Keratinocyte (primary cell): ENCODE measurements around the gene GALNS. TPM values are rescaled to one million over a fixed set of nuclear protein-coding genes. Genes with fewer than 3 reads are reported as not detected.

Experiments used
- DNase-seq: peaks from one replicate; pipeline ENCODE4 v3.0.0-alpha.2; 2011; ENCODE audit warnings: low read depth, missing footprints, low spot score
- FAIRE-seq: peaks from 2 replicates; lab custom pipeline; 2011; peaks lifted over from hg19 to GRCh38; lab: Jason Lieb, UNC
- H2AFZ ChIP-seq: 2 replicates; pipeline ENCODE4 v1.6.0; 2012; ENCODE audit warnings: low read length, control low read depth, inconsistent platforms; ENCODE audit not compliant: control insufficient read depth
- H3K27ac ChIP-seq: 2 replicates; pipeline ENCODE4 v1.5.1; 2011; ENCODE audit warnings: low read length; ENCODE audit not compliant: control insufficient read depth, insufficient read depth
- H3K27me3 ChIP-seq: 3 replicates; pipeline ENCODE4 v1.6.0; 2011; ENCODE audit warnings: low read length; ENCODE audit not compliant: control insufficient read depth, insufficient read depth; ENCODE audit errors: extremely low read depth
- H3K36me3 ChIP-seq, 2 experiments: 2 replicates in 1 of 2; 3 replicates in 1 of 2; pipeline ENCODE4 v1.5.1; 2011; ENCODE audit warnings: low read length in 2 of 2, mild to moderate bottlenecking in 1 of 2; ENCODE audit not compliant: control insufficient read depth in 2 of 2, insufficient read depth in 2 of 2; ENCODE audit errors: extremely low read depth in 1 of 2
- H3K4me1 ChIP-seq: 3 replicates; pipeline ENCODE4 v1.5.1; 2011; ENCODE audit warnings: low read length; ENCODE audit not compliant: control insufficient read depth, insufficient read depth; ENCODE audit errors: extremely low read depth
- H3K4me2 ChIP-seq: 3 replicates; pipeline ENCODE4 v1.6.0; 2011; ENCODE audit warnings: low read depth, low read length; ENCODE audit not compliant: control insufficient read depth, insufficient read depth; ENCODE audit errors: extremely low read depth
- H3K4me3 ChIP-seq, 3 experiments: fragments of 200-600 bp in 1 of 3; sonication (generic) in 1 of 3; 2 replicates in 2 of 3; 3 replicates in 1 of 3; pipeline ENCODE4 v1.5.1; 2011 to 2016; ENCODE audit warnings: low read length in 3 of 3, mild to moderate bottlenecking in 3 of 3, control low read depth in 2 of 3, inconsistent platforms in 1 of 3, low read depth in 1 of 3, mixed read lengths in 1 of 3, mixed run types in 1 of 3, moderate library complexity in 1 of 3; ENCODE audit not compliant: control insufficient read depth in 2 of 3, insufficient read depth in 2 of 3; ENCODE audit errors: extremely low read depth in 1 of 3
- H3K79me2 ChIP-seq: 2 replicates; pipeline ENCODE4 v1.6.0; 2012; ENCODE audit warnings: low read length; ENCODE audit not compliant: control insufficient read depth, insufficient read depth
- H3K9ac ChIP-seq: 3 replicates; pipeline ENCODE4 v1.6.0; 2011; ENCODE audit warnings: low read length; ENCODE audit not compliant: control insufficient read depth, insufficient read depth; ENCODE audit errors: extremely low read depth
- H3K9me1 ChIP-seq: 3 replicates; pipeline ENCODE4 v1.6.0; 2011; ENCODE audit warnings: low read length; ENCODE audit not compliant: control insufficient read depth, insufficient read depth; ENCODE audit errors: extremely low read depth
- H3K9me3 ChIP-seq: 2 replicates; pipeline ENCODE4 v1.5.1; 2012; ENCODE audit warnings: low read depth, low read length; ENCODE audit not compliant: control insufficient read depth
- H4K20me1 ChIP-seq: 3 replicates; pipeline ENCODE4 v1.6.0; 2011; ENCODE audit warnings: low read length; ENCODE audit not compliant: control insufficient read depth, insufficient read depth; ENCODE audit errors: extremely low read depth
- EZH2 ChIP-seq: IDR thresholded peaks from one replicate; pipeline ENCODE4 v1.6.1; 2012; ENCODE audit warnings: inconsistent platforms, mild to moderate bottlenecking, low read length, moderate library complexity
- dilution Hi-C: fragments of 300-500 bp; cut with MboI; formaldehyde crosslinking; loops from one replicate; pipeline ENCODE4 v1.7.0; 2020; ENCODE audit warnings: low sequenced_read_pairs; ENCODE audit not compliant: extremely low pct_ligation_motif_present
- polyA plus RNA-seq, 5 experiments: library from polyadenylated mRNA; depleted of rRNA in 3 of 5; stranded (reverse) in 3 of 5; stranded (forward) in 1 of 5; unstranded in 1 of 5; fragments of >200 nt; gene quantifications; 1 replicate in 1 of 5; 2 replicates in 3 of 5; 3 replicates in 1 of 5; pipeline versions ENCODE4 v1.2.1 to v1.2.3, GENCODE V29; 2011 to 2012; ENCODE audit warnings: missing spikeins in 2 of 5, low read depth in 1 of 5, low replicate concordance in 1 of 5
- TF ChIP-seq, protein P1 (sequence below), 3 experiments: IDR thresholded peaks in 1 of 3; conservative IDR thresholded peaks in 1 of 3; optimal IDR thresholded peaks in 1 of 3; 2 replicates in 2 of 3; 3 replicates in 1 of 3; pipeline versions ENCODE3 to v1.5.1; 2011; ENCODE audit warnings: low read length in 3 of 3, mild to moderate bottlenecking in 3 of 3, moderate library complexity in 2 of 3, control low read depth in 1 of 3, inconsistent platforms in 1 of 3; ENCODE audit not compliant: insufficient read depth in 2 of 3; ENCODE audit errors: extremely low read depth in 1 of 3

Gene GALNS
- polyA plus RNA-seq, 1 donor (not counting 4 experiments of a cell fraction or from before 2014, with no cell fraction given), result 8.3 TPM

DNA sequence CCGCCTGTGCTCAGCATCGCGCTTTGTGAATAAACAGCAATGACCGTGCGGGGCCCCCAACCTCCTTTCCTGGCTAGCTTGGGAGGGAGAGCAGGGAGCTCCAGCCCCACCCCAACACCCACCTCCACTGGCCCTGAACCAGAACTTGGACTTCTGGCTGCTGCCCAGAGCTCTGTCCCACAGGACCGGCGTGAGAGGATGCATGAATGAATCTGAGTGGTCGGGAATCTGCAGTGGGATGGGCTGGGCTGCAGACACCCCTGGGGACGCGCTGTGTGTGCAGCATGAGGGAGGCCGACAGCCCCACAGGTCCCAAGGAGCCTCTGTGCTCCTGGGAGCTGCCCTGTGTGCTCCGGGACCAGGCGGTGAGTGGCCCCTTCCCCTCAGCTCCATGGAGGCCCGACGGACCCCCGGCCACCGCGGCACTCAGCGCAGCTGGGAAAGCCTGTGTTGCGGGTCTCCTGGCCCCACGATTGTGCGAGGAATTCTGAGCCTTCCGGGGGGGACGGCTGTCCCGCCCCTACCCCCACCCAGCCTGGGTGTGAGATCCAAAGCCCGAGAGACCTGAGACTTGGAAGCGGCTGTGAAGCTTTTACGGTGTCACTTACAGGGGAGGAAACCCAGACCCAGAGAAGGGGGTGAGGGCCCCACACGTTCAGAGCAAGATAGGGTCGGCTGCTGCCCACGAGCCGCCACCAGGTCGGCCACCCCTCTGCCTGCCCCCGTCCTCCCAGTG, 77.2 kb downstream of the GALNS start:
- Histone ChIP-seq H3K4me1 (peaks cover 35% of the 10 kb centered on the region), H3K9me1 (no peaks in the 10 kb centered on the region), H3K79me2 (peaks cover 97% of the 10 kb centered on the region), H2AFZ (no peak overlapping the region), H4K20me1 (peaks cover 47% of the 10 kb centered on the region), H3K4me3 (no peak overlapping the region), H3K27me3 (no peaks in the 10 kb centered on the region), H3K4me2 (no peak overlapping the region), H3K9ac (no peak overlapping the region), H3K27ac (no peak overlapping the region), H3K36me3 (peaks cover 14 to 19% of the 10 kb centered on the region in 2 experiments), H3K9me3 (no peaks in the 10 kb centered on the region)
- dilution Hi-C loops, result no loop called here
- TF ChIP-seq, protein P1, sequence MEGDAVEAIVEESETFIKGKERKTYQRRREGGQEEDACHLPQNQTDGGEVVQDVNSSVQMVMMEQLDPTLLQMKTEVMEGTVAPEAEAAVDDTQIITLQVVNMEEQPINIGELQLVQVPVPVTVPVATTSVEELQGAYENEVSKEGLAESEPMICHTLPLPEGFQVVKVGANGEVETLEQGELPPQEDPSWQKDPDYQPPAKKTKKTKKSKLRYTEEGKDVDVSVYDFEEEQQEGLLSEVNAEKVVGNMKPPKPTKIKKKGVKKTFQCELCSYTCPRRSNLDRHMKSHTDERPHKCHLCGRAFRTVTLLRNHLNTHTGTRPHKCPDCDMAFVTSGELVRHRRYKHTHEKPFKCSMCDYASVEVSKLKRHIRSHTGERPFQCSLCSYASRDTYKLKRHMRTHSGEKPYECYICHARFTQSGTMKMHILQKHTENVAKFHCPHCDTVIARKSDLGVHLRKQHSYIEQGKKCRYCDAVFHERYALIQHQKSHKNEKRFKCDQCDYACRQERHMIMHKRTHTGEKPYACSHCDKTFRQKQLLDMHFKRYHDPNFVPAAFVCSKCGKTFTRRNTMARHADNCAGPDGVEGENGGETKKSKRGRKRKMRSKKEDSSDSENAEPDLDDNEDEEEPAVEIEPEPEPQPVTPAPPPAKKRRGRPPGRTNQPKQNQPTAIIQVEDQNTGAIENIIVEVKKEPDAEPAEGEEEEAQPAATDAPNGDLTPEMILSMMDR (optimal IDR thresholded peaks at IDR 0.05 in 1 of 3, IDR thresholded peaks at IDR 0.05 in 1 of 3, conservative IDR thresholded peaks at IDR 0.05 in 1 of 3; ENCODE audit: extremely low read depth in 1 of 3, insufficient read depth in 2 of 3, low read length in 3 of 3), result no peak
- no peak for TF ChIP-seq EZH2
- FAIRE-seq (no peak), DNase-seq (no peak)

DNA sequence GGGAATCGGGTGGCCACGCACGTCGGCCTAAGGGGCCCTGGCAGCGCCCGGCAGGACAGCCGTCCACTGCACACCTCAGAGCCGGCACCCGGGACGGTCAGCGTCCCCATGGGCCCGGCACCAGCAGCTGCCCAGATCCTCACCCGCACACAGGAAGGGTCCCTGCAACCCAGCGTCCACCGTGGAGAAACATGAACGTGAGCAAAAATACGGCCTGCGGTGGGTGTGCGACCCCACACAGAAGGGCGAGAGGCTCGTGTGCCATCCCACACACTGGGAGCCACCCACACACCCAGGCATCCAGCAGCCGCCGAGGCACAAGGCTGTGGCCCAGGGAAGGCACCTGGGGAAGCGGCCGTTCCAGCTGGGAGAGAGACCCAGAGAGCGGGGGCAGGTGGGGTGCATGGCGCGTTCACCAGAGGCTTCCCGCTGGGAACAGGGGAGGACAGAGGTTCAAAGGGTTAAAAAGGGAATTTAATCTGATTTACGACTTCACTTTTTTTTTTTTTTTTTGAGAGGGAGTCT, 78.1 kb downstream of the GALNS start:
- DNase-seq (no peak), FAIRE-seq (no peak)
- Histone ChIP-seq H3K4me1 (peaks cover 33% of the 10 kb centered on the region), H3K27ac (no peak overlapping the region), H3K4me3 (no peak overlapping the region), H3K27me3 (no peaks in the 10 kb centered on the region), H3K36me3 (peaks cover 14 to 20% of the 10 kb centered on the region in 2 experiments), H2AFZ (no peak overlapping the region), H3K9ac (no peak overlapping the region), H3K9me3 (no peaks in the 10 kb centered on the region), H4K20me1 (peaks cover 53% of the 10 kb centered on the region), H3K9me1 (no peaks in the 10 kb centered on the region), H3K4me2 (no peak overlapping the region), H3K79me2 (peaks cover 98% of the 10 kb centered on the region)
- TF ChIP-seq, protein P1 (optimal IDR thresholded peaks at IDR 0.05 in 1 of 3, IDR thresholded peaks at IDR 0.05 in 1 of 3, conservative IDR thresholded peaks at IDR 0.05 in 1 of 3; ENCODE audit: extremely low read depth in 1 of 3, insufficient read depth in 2 of 3, low read length in 3 of 3), result no peak
- no peak for TF ChIP-seq EZH2
- dilution Hi-C loops, result no loop called here
